Mononuclear cell (primary cell): Measurements from ENCODE around the gene C20orf204. TPM values are rescaled to one million over a fixed set of nuclear protein-coding genes. Genes with fewer than 3 reads are reported as not detected.

Experiments used
- H3K27me3 ChIP-seq: 2 replicates; pipeline ENCODE4 v1.6.0; 2011; ENCODE audit warnings: low read length, control low read depth; ENCODE audit not compliant: insufficient read depth
- H3K4me1 ChIP-seq: 2 replicates; pipeline ENCODE4 v1.5.1; 2011; ENCODE audit warnings: mild to moderate bottlenecking, low read length, control low read depth; ENCODE audit not compliant: insufficient read depth
- H3K4me3 ChIP-seq: 2 replicates; pipeline ENCODE4 v1.5.1; 2011; ENCODE audit warnings: mild to moderate bottlenecking, low read length, moderate library complexity
- H3K9me3 ChIP-seq: 2 replicates; pipeline ENCODE4 v1.5.1; 2011; ENCODE audit warnings: low read depth, mild to moderate bottlenecking, control low read depth, low read length
- total RNA-seq: library from RNA; depleted of rRNA; stranded (reverse); fragments of >200 nt; gene quantifications from one replicate; pipeline ENCODE4 v1.2.3, GENCODE V29; 2012

Gene C20orf204
- total RNA-seq, 1 donor, result 2.9 TPM

- Histone ChIP-seq H3K4me1 (no peaks in the 10 kb centered on the region), H3K9me3 (no peaks in the 10 kb centered on the region), H3K27me3 (no peaks in the 10 kb centered on the region), H3K4me3 (no peak overlapping the region)
Observed at GRCh38 chr20:64023361-64024140, 12.4 kb upstream of the C20orf204 start.

DNA sequence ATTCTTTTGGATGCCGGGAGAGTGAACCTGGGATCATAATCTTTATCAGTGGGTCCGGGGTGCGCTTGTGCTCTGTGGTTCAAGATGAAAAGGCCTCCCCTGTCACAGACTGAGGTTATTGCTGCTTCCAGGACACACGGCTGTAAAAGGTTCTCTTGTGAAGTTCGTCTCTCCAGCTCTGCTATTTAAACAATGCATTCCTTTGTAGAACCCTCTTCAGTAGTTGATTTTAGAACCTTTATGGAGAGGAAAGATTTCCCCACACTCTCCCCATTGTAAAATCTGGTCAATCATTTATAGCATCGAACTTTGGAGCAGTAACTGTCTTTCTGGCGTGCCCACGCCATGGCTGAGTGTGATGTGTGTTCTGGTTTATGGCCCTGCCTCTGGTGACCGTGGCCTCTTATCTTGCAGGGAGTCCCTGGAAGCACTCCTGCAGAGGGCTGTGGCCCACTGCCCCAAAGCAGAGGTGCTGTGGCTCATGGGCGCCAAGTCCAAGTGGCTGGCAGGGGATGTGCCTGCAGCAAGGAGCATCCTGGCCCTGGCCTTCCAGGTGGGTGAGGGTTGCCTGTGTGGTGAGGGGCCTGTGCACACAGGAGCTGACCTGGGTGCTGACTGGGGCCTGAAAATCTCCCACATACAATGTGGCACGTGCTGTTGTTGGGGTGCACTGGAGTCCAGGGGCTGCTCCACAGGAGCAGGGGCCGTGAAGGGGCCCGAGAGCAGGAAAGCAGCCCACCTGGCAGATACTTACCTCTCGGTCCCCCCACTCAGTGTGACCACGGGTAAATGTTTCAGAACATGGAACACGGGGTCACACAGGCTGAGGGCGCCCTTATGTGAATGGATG lies 11.6 kb upstream of the C20orf204 start:
- Histone ChIP-seq H3K4me3 (no peak overlapping the region), H3K4me1 (no peaks in the 10 kb centered on the region), H3K27me3 (no peaks in the 10 kb centered on the region), H3K9me3 (no peaks in the 10 kb centered on the region)

DNA sequence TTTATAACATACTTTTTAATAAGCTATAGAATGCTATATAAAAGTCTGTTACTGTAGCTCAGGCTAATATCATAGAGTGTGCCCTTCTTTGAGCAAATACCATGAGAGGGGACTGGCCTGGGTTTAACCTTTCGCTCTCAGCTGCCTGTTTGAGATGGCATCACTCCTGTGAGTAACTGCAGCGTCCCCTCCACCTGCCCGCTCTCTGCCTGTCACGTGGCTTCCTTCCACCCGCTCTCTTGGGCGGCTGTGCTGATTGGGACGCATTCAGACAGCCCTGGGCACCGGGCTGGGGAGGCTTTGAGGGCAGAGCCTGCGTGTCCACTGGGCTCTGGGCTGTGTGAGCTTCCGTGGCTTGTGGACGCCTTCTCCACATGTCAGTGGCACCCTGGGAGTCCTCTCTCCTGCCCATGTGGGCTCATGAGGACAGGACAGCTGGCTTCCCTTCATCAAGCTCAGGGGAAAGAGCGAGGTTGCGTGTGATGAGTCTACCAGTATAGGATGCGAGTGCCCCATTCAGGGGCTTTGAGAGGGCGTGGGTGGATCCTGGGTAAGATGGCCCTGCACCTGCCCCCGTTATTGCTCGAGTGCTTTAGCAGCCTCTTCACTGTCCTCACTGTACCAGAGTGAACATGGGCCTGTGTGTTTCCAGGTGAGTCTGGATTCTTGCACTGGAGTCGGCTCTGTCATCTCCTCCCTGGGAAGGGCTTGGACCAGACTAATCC lies 10.7 kb upstream of the C20orf204 start:
- Histone ChIP-seq H3K27me3 (no peaks in the 10 kb centered on the region), H3K4me3 (no peak overlapping the region), H3K9me3 (no peaks in the 10 kb centered on the region), H3K4me1 (no peaks in the 10 kb centered on the region)

DNA sequence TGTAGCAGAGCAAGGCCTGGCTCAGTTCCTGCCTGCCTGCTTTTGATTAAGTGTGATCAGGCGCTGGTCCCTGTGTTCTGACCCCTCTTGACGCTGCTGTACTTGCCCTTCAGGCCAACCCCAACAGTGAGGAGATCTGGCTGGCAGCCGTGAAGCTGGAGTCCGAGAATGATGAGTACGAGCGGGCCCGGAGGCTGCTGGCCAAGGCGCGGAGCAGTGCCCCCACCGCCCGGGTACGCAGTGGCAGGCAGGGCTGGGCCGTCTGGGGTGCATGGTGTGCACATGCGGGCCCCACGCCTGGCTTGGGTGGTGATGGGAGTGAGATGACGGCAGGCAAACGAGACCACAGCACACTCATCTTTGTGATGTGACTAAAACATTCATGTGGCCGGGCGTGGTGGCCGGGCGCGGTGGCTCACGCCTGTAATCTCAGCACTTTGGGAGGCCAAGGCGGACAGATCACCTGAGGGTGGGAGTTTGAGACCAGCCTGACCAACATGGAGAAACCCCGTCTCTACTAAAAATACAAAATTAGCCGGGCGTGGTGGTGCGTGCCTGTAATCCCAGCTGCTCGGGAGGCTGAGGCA lies 10.1 kb upstream of the C20orf204 start:
- Histone ChIP-seq H3K9me3 (no peaks in the 10 kb centered on the region), H3K4me1 (no peaks in the 10 kb centered on the region), H3K4me3 (no peak overlapping the region), H3K27me3 (no peaks in the 10 kb centered on the region)

GRCh38 chr20:64027981-64028685 lies 7.8 kb upstream of the C20orf204 start:
- no peaks in the 10 kb centered on the region for H3K27me3 ChIP-seq
- no peaks in the 10 kb centered on the region for H3K9me3 ChIP-seq
- H3K4me3 ChIP-seq, result no peak overlapping the region
- no peaks in the 10 kb centered on the region for H3K4me1 ChIP-seq

DNA sequence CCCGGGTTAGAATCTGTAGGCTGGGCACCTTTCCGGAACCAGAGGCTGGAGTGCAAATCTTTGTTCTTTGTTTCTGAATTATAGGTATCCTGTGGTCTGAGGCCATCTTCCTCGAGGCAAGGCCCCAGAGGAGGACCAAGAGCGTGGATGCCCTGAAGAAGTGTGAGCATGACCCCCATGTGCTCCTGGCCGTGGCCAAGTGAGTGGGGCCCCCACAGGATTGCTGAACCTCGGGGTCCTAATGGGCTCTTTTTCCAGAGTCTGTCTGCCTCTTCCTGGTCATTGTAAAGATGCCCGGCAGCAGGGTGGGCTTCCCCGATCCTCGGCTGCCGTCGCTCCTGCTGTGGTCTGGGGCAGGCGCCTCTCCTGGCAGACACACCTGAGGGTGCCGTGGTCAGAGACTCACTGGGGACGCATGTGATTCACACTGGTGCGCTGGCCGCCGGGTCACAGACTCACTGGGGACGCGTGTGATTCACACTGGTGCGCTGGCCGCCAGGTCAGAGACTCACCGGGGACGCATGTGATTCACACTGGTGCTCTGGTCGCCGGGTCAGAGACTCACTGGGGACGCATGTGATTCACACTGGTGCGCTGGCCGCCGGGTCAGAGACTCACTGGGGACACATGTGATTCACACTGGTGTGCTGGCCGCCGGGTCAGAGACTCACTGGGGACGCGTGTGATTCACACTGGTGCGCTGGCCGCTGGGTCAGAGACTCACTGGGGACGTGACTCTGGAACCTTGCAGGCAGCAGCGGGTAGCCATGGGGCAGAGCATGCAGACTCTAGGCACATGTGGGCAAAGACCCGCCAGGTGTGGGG lies 6.5 kb upstream of the C20orf204 start:
- Histone ChIP-seq H3K4me3 (no peak overlapping the region), H3K9me3 (no peaks in the 10 kb centered on the region), H3K27me3 (no peaks in the 10 kb centered on the region)

DNA sequence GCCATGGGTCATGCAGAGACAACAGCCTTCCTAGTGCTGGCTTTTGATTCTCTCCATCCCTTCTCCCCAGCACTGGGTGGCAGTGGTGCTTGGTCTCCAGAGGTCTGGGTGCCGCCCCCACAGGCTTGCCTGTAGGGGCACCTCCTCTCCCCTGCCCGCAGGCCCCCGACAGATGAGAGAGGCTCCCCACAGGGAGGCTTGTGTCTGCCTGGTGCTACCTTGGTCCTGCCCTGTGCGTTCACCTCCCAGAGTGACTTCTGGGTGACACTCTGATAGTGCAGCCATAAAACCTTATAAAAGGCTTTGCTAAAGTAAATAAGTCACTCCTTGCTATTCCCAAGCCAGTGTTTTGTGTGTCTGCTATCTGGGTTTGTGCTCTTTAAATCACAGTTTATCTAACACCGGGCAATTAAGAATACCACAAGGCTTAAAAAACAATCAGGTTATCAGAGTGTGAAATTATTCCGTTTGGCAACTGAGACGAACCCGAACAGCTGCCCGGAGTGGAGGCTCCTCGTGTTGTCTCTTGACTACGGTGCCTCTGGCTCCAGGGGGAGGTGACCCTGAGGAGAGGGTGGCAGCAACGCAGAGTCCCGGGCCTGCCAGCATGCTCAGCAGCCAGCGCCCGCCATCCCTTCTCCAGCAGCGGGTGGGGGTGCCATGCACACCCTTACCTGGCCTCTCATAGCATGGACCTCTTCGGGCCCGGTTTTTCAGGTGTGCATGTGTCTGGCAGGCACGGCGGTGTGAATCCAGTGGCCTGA lies 5.4 kb upstream of the C20orf204 start:
- no peaks in the 10 kb centered on the region for H3K9me3 ChIP-seq
- H3K27me3 ChIP-seq, result no peaks in the 10 kb centered on the region
- H3K4me1 ChIP-seq, result peaks cover 15% of the 10 kb centered on the region
- no peak overlapping the region for H3K4me3 ChIP-seq

More for the DNA sequence above, 6.5 kb upstream of the C20orf204 start:
- peaks cover 6% of the 10 kb centered on the region for H3K4me1 ChIP-seq

DNA sequence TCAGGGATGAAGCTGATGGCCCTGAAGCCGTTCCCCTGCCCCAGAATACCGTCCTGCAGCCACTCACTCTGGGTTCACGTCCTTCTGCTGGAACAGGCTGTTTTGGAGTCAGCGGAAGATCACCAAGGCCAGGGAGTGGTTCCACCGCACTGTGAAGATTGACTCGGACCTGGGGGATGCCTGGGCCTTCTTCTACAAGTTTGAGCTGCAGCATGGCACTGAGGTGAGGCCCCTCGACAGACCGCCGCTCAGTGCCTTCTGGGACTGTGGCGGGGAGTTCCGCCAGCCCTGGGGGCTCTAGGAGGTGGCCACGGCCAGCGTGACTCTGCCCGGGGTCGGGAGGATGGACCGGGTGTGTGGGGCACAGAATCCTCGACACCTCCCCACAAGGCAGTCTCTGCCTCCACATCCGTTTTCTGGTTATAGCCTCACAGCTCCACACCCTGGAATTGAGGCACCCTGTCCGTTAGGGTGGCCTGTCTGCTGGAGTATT lies 4.1 kb upstream of the C20orf204 start:
- Histone ChIP-seq H3K27me3 (peaks cover under 1% of the 10 kb centered on the region), H3K4me1 (peaks cover 28% of the 10 kb centered on the region), H3K9me3 (no peaks in the 10 kb centered on the region), H3K4me3 (no peak overlapping the region)

GRCh38 chr20:64032706-64033624 lies 3.0 kb upstream of the C20orf204 start:
- H3K4me1 ChIP-seq, result peaks cover 39% of the 10 kb centered on the region

DNA sequence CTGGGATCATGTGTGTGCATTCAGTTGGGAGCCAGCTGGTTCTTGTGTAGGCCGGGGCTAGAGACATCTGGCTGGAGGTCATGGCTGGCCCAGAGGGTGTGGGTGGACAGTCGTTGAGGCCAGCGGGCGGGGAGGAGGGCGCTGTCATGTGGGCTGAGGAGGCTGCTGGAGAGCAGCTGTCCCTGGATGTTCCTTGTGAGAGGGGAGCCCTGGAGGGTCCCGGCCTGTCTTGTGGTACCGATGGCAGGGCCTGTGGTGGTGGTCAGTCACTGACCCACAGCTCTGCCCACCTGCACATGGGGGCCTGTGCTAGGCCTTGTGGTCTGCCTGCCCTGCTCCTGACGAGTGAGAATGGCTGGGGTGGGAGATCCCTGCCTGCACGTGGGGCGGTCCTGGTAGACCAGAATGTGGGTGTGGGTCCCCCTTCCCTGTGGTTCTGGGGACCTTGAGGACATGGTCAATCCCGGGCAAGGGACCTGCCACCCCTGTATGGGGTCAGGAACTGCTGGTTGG lies 1.9 kb upstream of the C20orf204 start:
- peaks cover 46% of the 10 kb centered on the region for H3K4me1 ChIP-seq
- H3K9me3 ChIP-seq, result no peaks in the 10 kb centered on the region
- H3K4me3 ChIP-seq, result no peak overlapping the region
- peaks cover 10% of the 10 kb centered on the region for H3K27me3 ChIP-seq

More at GRCh38 chr20:64032706-64033624, 3.0 kb upstream of the C20orf204 start:
- no peaks in the 10 kb centered on the region for H3K9me3 ChIP-seq
- H3K4me3 ChIP-seq, result no peak overlapping the region
- H3K27me3 ChIP-seq, result peaks cover 10% of the 10 kb centered on the region

DNA sequence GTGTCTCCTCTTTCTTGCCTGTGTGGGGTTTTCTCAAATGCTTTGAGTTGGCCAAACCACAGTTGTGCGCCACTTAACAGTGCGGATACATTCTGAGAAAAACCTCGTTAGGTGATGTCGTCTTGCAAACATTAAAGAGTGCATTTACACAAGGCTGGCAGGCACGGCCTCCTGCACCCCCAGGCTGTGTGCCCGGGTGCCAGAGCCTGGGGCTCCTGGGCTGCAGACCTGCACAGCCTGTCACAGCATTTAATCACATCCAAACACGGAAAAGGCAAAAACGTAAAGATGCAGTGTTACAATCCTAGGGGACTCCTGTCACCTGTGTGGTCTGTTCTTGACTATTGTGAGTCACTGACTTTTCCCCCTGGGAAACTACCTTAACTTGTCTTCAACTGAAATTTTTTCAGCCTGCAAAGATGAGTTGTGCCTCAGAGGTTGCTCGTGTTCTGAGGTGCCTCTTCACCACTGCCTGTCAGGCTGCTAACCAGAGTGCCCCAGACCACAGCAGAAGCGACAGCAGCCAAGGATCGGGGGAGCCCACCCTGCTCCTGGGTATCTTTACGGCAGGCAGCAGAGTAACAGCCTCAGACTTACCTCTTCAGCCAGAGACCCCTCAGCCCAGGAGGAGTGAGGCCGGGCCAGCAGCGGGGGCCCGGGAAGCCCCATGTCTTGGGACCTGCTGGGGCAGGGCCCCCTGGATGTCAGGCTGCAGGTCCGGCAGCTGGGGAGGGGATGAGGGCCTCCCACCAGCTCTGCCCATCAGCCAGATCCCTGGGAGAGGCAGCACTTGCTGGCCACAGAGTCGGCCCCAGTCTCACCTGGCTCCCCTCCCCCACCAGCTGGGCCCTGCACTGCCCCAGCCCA lies 683 bp upstream of the C20orf204 start:
- Histone ChIP-seq H3K9me3 (no peaks in the 10 kb centered on the region), H3K4me1 (peaks cover 55% of the 10 kb centered on the region), H3K4me3 (no peak overlapping the region)

More for the DNA sequence above, 683 bp upstream of the C20orf204 start:
- H3K27me3 ChIP-seq, result peaks cover 16% of the 10 kb centered on the region
